HG03439 (cell line): ENCODE results near the gene FAM193B.

ENCODE experiments used
- ATAC-seq: cut with Tn5 transposase; IDR thresholded peaks from one replicate; pipeline ENCODE4 v1.9.1; 2021; ENCODE audit warnings: mild to moderate bottlenecking, moderate library complexity; ENCODE audit not compliant: unreplicated experiment

The FAM193B gene

GRCh38 chr5:177473443-177474001 is 80.8 kb downstream of the FAM193B start, which contains the start of gene DBN1:
Gene DBN1, minus strand, starts transcription at chr5:177473634. Its CDS starts 113 bp downstream, at chr5:177473521.
- ATAC-seq: no peak

- ATAC-seq: no peak
These were observed 81.6 kb downstream of the FAM193B start for GRCh38 chr5:177472460-177473442.

GRCh38 chr5:177471610-177472356 is 82.6 kb downstream of the FAM193B start:
- no peak for ATAC-seq

GRCh38 chr5:177470759-177471536 is 83.4 kb downstream of the FAM193B start:
- ATAC-seq: no peak
